Natural killer cell (primary cell): ENCODE results near the gene SEMA5A. TPM values are rescaled to one million over a fixed set of nuclear protein-coding genes. Genes with fewer than 3 reads are reported as not detected.

Source experiments
- ATAC-seq, 3 donors: fragments of 150-1000 bp in 2 of 3; fragments of 200-7000 bp in 1 of 3; cut with Tn5 transposase; 1 replicate in 1 of 3; 2 replicates in 2 of 3; pipeline ENCODE4 v1.10.0; 2021; ENCODE audit warnings: mild to moderate bottlenecking in 2 of 3, moderate library complexity in 2 of 3
- DNase-seq, 2 donors: peaks; one replicate each; pipeline versions ENCODE4 v3.0.0 to v3.0.0-alpha.2; 2013 to 2021; ENCODE audit warnings: mixed read lengths in 1 of 2
- H3K27ac ChIP-seq: one replicate; pipeline ENCODE4 v1.5.1; 2013; ENCODE audit warnings: mild to moderate bottlenecking, low read length
- H3K27me3 ChIP-seq: one replicate; pipeline ENCODE4 v1.6.1; 2013; ENCODE audit warnings: low read length; ENCODE audit not compliant: control insufficient read depth, insufficient read depth
- H3K36me3 ChIP-seq: one replicate; pipeline ENCODE4 v1.6.1; 2013; ENCODE audit warnings: low read length; ENCODE audit not compliant: control insufficient read depth, insufficient read depth
- H3K4me1 ChIP-seq: one replicate; pipeline ENCODE4 v1.6.1; 2013; ENCODE audit warnings: low read length; ENCODE audit not compliant: control insufficient read depth, insufficient read depth
- H3K4me3 ChIP-seq: one replicate; pipeline ENCODE4 v1.5.1; 2013; ENCODE audit warnings: low read length
- H3K9me3 ChIP-seq: one replicate; pipeline ENCODE4 v1.6.1; 2013; ENCODE audit warnings: low read length; ENCODE audit not compliant: control insufficient read depth, insufficient read depth
- H3K27ac Mint-ChIP-seq, 2 donors: one replicate each; pipeline ENCODE4 v1.8.0; 2022; ENCODE audit warnings: mild to moderate bottlenecking in 2 of 2, mixed read lengths in 2 of 2, moderate library complexity in 1 of 2
- H3K27me3 Mint-ChIP-seq, 2 donors: one replicate each; pipeline ENCODE4 v1.8.0; 2022; ENCODE audit warnings: low read depth in 2 of 2, mixed read lengths in 2 of 2
- H3K36me3 Mint-ChIP-seq: one replicate; pipeline ENCODE4 v1.8.0; 2022; ENCODE audit warnings: mixed read lengths
- H3K4me1 Mint-ChIP-seq, 2 donors: one replicate each; pipeline ENCODE4 v1.8.0; 2022; ENCODE audit warnings: mixed read lengths in 2 of 2
- H3K4me3 Mint-ChIP-seq: one replicate; pipeline ENCODE4 v1.8.0; 2022; ENCODE audit warnings: mild to moderate bottlenecking, moderate library complexity, mixed read lengths
- H3K9me3 Mint-ChIP-seq, 2 donors: one replicate each; pipeline ENCODE4 v1.8.0; 2022; ENCODE audit warnings: mixed read lengths in 2 of 2
- CTCF ChIP-seq: fragments of 200-600 bp; IDR thresholded peaks from one replicate; pipeline ENCODE4 v1.8.0; 2022; ENCODE audit warnings: antibody characterized with exemption
- WGBS: methylation state at CpG from one replicate; pipeline ENCODE4 v1.1.7; 2013; ENCODE audit warnings: missing lambda C conversion rate; ENCODE audit not compliant: insufficient coverage; 5-methylcytosine and 5-hydroxymethylcytosine counted together
- intact Hi-C: fragments of 100-400 bp; cut with micrococcal nuclease; formaldehyde crosslinking; loops from one replicate; pipeline ENCODE4 v1.14.2; 2022
- total RNA-seq, 4 donors: library from RNA; stranded (reverse); fragments of 120-200 nt in 1 of 4; gene quantifications; one replicate each; pipeline versions ENCODE4 v1.2.3 to v1.2.4, GENCODE V29; 2013 to 2022

SEMA5A gene
- total RNA-seq, 3 donors from 2014 or later (not counting 1 experiment from before 2014, with no cell fraction given) = 0.15 TPM; not detected in 2

- H3K4me3 Mint-ChIP-seq = no peak overlapping the region
- WGBS = 80% methylated on average over 4 of the region's 4 CpGs
- H3K27ac ChIP-seq = no peak overlapping the region
- H3K27me3 Mint-ChIP-seq = no peaks in the 10 kb centered on the region
- no peak overlapping the region for H3K27ac Mint-ChIP-seq
- no peak overlapping the region for H3K4me3 ChIP-seq
- H3K9me3 ChIP-seq = no peaks in the 10 kb centered on the region
- no peaks in the 10 kb centered on the region for H3K27me3 ChIP-seq
- no peaks in the 10 kb centered on the region for H3K4me1 Mint-ChIP-seq
- TF ChIP-seq CTCF = no peak
- DNase-seq (no peak), ATAC-seq (no peak)
- no peaks in the 10 kb centered on the region for H3K36me3 Mint-ChIP-seq
- H3K4me1 ChIP-seq = no peaks in the 10 kb centered on the region
- intact Hi-C loops = no loop called here
- peaks cover 3 to 7% of the 10 kb centered on the region in 2 donors for H3K9me3 Mint-ChIP-seq
- H3K36me3 ChIP-seq = no peaks in the 10 kb centered on the region
These were observed 356.9 kb downstream of the SEMA5A start for GRCh38 chr5:9188956-9189355.

- Mint-ChIP-seq H3K4me1 (no peaks in the 10 kb centered on the region), H3K9me3 (peaks cover 3 to 10% of the 10 kb centered on the region in 2 donors), H3K36me3 (no peaks in the 10 kb centered on the region), H3K27ac (no peak overlapping the region), H3K27me3 (no peaks in the 10 kb centered on the region), H3K4me3 (no peak overlapping the region)
- Histone ChIP-seq H3K27ac (no peak overlapping the region), H3K4me3 (no peak overlapping the region), H3K36me3 (no peaks in the 10 kb centered on the region), H3K27me3 (no peaks in the 10 kb centered on the region), H3K9me3 (no peaks in the 10 kb centered on the region), H3K4me1 (no peaks in the 10 kb centered on the region)
- intact Hi-C loops = no loop called here
- no peak for TF ChIP-seq CTCF
- ATAC-seq (no peak), DNase-seq (no peak)
- WGBS = 80% methylated on average over 5 of the region's 5 CpGs
These were observed 357.7 kb downstream of the SEMA5A start for GRCh38 chr5:9188131-9188530.

GRCh38 chr5:9187614-9188013 lies 358.3 kb downstream of the SEMA5A start:
- Histone ChIP-seq H3K27me3 (no peaks in the 10 kb centered on the region), H3K9me3 (no peaks in the 10 kb centered on the region), H3K36me3 (no peaks in the 10 kb centered on the region), H3K27ac (no peak overlapping the region), H3K4me3 (no peak overlapping the region), H3K4me1 (no peaks in the 10 kb centered on the region)
- no peaks in the 10 kb centered on the region for H3K36me3 Mint-ChIP-seq
- intact Hi-C loops = no loop called here
- no peaks in the 10 kb centered on the region for H3K27me3 Mint-ChIP-seq
- TF ChIP-seq CTCF = no peak
- no peaks in the 10 kb centered on the region for H3K4me1 Mint-ChIP-seq
- H3K27ac Mint-ChIP-seq = no peak overlapping the region
- DNase-seq (no peak), ATAC-seq (no peak)
- H3K9me3 Mint-ChIP-seq = peaks cover 3 to 10% of the 10 kb centered on the region in 2 donors
- no peak overlapping the region for H3K4me3 Mint-ChIP-seq
- 92% methylated on average over 5 of the region's 5 CpGs for WGBS

GRCh38 chr5:9186069-9186468 lies 359.8 kb downstream of the SEMA5A start:
- Mint-ChIP-seq H3K27me3 (no peaks in the 10 kb centered on the region), H3K36me3 (no peaks in the 10 kb centered on the region), H3K9me3 (peaks cover 2 to 10% of the 10 kb centered on the region in 2 donors), H3K27ac (no peak overlapping the region), H3K4me3 (no peak overlapping the region), H3K4me1 (no peaks in the 10 kb centered on the region)
- Histone ChIP-seq H3K4me1 (no peaks in the 10 kb centered on the region), H3K4me3 (no peak overlapping the region), H3K36me3 (no peaks in the 10 kb centered on the region), H3K27ac (no peak overlapping the region), H3K9me3 (no peaks in the 10 kb centered on the region), H3K27me3 (no peaks in the 10 kb centered on the region)
- 90% methylated on average over 1 of the region's 1 CpG for WGBS
- ATAC-seq = no peak
- no peak for TF ChIP-seq CTCF
- intact Hi-C loops = no loop called here
- no peak for DNase-seq
